GM12891 (cell line): ENCODE measurements around the gene GNG13.

ENCODE experiments used
- POLR2A ChIP-seq: IDR thresholded peaks from 2 replicates; pipeline ENCODE4 v1.6.1; 2011; ENCODE audit warnings: low read depth, low read length, control low read depth
- POLR2AphosphoS5 ChIP-seq: IDR thresholded peaks from 2 replicates; pipeline ENCODE4 v1.6.1; 2011; ENCODE audit warnings: low read depth, low read length, control low read depth

GRCh38 chr16:762595-763268, 37.8 kb downstream of the GNG13 start:
- TF ChIP-seq POLR2A (no peak), POLR2AphosphoS5 (no peak)
